Eye (tissue), 1 donor: ENCODE data around the gene SLC45A3.
A peak's percentile ranks its signal among the peaks of the same experiment; 100 is the strongest.

Experiments
- DNase-seq: peaks from one replicate; pipeline ENCODE4 v3.0.0-alpha.2; 2015

Gene SLC45A3

DNA sequence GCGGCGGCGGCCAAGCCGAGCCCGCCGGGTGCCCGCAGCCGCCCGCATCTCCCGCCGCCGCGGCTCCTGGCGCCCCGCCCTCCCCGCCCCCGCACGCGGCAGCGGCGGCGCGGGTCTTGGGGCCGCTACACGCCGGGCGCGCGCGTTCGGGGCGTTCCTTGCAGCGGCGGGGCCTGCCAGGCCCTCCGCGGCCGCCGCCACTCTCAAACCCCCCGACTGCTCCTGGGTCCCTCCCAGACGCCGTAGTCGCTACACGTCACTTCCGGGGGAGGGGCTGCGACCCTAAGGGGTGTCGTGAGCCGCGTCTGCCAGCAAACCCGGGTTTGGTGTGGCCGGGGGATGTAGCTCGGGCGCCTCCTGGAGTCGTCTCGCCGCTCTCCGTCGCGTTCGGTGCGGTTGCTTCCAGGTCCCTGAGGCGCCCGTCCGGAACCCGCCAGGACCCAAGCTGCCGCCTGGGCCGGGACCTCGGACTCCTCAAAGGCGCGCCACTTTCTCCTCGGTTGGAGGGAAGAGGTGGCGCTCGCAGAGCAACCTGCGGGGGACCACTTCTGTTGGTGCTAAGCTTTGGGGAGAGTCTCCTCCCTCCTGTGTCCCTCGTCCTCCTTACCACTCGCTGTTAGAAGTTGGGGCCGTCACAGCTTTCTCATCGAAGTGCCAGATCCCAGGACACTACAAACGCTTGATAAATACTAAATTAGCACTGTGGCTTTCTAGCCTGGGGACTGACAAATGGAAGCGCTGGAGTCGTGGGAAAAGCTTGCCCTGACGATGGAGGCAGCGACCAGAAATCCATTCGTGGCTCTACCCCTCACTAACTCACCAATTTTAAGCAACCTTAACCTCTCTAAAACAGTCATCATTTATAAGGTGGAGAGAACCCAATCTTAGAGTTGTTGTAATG is 48.3 kb downstream of the SLC45A3 start, which contains the start of gene ELK4:
Gene ELK4 (minus strand): TSS at position 244 of the 901 bp plus-strand sequence. CDS start 8,129 bp downstream, outside the sequence.
- peak; percentile 99 for DNase-seq

GRCh38 chr1:205631010-205631767 is 49.1 kb downstream of the SLC45A3 start:
- peak; percentile 93 for DNase-seq

DNA sequence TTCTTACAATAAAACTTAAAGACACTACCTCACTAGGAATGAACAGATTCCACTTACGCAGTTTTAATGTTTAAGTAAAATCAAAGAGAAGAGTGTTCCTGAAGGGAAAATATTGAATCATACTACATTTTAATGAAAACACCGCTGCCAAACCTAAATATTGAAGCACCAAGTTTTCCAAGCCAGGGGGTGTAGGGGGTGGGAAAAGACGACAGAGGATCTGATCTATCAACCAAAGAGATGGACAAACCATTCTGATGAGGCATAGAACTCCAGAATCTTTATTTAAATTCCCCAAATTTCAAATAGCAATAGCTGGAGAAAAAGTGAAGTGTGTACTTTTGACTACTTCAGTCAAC is 49.7 kb downstream of the SLC45A3 start:
- no peak for DNase-seq

DNA sequence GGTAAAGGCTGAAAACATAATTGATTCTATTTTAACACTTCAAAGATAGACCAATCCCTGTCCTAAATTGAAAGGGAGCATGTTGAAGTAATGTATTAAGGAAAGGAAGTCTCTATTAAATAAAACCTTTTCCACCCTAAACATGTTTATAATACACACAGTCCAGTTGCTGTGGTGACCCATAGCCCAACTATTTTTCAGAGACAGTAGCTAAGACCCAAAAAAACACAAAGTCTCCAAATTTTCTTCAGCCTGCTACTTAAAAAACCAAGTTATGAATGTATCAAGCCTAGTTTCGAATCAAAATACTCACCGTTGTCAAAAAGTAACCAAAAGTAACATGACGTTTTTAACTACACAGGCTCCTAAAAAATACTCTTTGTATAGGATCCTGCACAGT is 50.1 kb downstream of the SLC45A3 start:
- DNase-seq: no peak

DNA sequence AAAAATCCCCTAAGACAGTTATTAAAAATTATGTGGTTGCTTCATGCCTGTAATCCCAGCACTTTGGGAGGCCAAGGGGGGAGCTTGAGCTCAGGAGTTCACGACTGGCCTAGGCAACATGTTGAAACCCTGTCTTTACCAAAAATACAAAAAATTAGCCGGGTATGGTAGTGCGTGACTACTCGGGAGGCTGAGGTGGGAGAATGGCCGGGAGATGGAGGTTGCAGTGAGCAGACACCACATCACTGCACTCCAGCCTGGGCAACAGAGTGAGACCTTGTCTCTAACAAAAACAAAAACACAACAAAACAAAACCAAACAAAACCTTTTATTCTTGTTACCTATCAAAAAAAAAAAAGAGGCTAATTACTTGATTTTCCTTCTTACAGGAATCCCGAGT is 50.6 kb downstream of the SLC45A3 start:
- DNase-seq: no peak

DNA sequence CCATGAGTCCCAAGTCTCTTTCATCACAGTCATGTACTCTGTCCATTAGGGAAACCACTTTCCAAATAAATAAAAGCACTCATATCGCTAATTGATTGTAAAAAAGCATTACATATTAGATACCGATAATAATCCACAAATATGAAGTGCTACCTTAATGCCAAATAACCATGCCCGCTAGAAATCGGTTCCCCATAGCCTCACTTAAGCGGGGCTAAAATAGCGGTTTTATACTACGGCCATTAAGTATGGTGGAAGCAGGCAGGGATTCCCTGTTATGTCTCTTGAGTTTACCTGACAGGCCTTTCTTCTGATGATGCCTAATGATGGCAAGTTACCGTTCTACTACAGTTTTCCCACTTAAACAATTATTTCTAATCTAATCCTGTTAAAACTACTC is 52.4 kb downstream of the SLC45A3 start:
- DNase-seq: no peak

DNA sequence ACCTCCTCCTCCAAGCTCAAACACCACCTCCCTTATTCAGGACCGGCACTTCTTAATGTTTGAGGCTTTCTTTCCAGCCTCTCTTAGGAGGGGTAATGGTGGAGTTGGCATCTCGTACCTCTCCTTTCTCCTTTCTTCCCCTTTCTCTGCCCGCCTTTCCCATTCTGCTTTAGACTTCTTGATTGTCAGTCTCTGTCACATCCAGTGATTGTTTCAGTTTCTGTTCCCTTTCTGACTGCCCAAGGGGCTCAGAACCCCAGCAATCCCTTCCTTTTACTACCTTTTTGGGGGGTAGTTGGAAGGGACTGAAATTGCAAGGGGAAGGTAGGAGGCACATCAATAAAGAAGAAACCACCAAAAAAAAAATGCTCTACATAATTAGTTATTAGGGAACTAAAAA is 54.1 kb downstream of the SLC45A3 start:
- DNase-seq: no peak

DNA sequence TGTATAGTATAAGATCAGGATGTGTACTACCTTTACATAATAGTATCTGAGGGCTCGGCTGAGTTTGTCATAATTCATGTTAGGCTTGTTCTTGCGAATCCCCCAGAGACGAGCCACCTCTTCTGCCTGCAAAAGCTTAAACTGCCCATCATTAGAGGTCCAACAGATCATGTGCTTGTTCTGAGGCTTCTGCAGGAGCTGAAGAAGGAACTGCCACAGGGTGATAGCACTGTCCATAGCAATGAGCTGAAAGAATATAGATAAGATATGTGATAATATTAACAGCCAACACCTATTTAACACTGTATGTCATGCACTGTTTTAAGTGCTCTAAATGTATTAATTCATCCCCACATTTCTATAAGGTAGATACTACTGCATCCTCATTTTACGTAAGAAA is 56.7 kb downstream of the SLC45A3 start:
- DNase-seq: no peak

GRCh38 chr1:205620269-205620668 is 60.0 kb downstream of the SLC45A3 start:
- DNase-seq: no peak

GRCh38 chr1:205619376-205619775 is 60.9 kb downstream of the SLC45A3 start:
- no peak for DNase-seq

DNA sequence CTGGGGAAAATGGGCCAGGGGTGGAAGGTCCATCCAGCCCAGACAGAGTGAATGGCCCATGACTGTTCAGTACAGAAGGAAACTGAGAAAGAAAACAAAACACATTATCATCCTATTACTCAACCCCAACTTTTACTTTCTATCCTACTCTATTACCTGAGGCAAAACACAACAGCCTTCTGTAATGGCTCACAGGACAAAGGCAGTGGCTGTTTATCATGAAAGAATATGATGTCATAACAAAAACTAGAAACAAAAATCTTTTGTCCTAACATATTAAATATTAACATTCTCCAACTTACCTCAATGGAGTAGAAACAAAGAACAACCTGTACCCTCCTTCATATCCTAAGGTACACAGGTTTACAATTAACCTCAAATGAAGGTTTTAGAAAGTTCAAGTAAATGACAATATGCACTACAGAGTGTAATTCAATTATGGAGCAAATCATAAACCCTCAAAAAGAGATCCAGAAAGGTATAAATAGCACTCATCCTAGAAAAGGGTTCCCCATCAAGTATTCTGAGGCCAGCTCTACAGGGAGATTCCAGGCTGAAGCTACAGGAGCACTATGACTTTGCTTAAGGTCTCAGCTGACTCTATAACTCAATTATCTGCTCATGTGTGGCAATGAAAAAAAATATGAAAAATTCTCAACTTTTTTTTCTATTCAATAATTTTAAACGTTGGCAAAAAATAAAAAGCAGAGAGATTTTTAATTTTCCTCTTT is 63.6 kb downstream of the SLC45A3 start:
- DNase-seq: no peak

DNA sequence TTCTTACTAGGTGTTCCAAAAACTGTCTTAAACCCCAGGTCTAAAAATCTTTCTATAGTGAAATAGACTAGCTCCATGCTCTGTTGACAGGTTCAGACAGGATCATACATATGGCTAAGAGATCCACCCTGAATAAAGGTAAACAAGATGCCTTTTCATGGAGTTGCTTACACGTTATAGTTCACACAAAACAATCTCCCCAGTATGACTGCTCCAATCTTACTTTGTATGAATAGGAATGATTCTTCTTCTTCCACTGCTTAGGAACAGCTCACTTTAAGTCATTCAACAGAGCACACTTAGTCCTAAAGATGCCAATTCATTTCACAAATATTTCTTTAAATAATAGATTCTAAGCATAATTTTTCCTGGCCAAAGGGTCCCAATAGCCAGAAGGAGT is 64.5 kb downstream of the SLC45A3 start:
- no peak for DNase-seq

DNA sequence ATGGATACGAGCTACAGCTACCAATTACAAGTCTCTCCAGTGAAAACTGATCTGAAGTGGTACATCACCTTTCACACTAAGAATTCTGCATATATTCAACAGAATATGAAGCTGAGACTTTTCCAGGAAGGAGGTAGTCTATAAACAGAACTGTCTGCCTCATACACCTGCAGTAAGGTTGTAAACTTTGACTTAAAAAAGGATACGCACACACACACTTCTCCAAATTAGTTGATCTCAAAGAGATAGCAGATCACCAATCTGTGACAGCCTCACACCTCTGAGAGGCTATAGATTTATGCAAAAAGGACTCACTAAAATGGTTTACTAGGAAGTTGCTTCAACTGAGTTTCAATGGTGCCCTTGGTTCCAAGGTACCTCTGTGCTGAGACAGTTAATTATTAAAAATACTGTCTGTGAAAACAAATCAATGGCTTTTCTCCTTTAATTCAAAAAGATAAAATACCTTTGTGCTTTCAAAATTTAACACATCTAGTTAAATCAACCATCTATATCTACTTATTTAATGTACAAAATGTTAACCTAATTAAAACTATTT is 66.4 kb downstream of the SLC45A3 start:
- DNase-seq: no peak

- DNase-seq: no peak
Measured at GRCh38 chr1:205612556-205612955, 67.8 kb downstream of the SLC45A3 start.

GRCh38 chr1:205612104-205612503 is 68.2 kb downstream of the SLC45A3 start:
- DNase-seq: no peak

DNA sequence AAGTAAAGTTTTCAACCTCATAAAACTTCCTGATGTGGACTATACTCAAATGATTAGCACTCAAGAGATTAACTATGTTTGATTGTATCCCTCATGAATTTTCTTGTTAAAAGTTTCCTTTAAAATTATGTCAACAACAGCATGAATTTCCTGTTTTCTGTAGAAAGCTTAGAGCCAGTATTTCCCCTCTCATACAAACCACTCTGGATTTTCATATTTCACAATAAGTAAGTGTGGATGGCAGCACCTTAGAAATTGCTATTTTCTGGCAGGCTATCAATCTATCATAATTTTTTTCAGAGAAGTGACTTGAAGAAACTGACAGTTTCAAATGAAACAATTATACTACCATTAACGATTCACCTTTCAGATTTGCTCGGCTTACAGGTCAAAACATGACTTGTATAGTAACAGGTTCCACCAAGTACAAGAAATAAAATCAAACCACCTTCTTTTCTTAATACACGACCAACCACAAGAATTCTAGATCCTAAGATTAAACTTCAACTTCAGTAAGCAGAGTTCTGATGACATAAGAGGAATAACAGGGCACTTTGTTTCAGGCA is 69.3 kb downstream of the SLC45A3 start:
- DNase-seq: no peak

DNA sequence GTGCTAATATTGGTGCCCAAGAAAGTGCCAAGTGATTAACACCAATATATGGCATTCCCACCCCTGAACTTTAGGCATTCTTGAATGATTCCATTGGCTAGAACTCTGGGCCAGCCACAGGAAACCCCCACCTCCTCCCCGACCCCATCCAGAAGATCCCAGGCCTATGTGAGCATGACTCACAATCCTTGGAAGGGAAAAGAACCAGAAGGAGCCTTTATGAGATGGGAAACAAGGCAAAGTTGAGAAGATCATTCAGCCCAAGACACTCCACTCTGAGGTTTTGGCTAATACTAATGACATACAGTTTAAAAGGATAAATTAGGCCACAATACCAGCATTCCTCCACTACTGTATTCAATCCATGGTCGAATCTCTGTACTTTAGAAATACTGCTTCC is 70.3 kb downstream of the SLC45A3 start:
- no peak for DNase-seq
